PC-3 (cell line): Measurements from ENCODE around the gene FLNC. TPM values are rescaled to one million over a fixed set of nuclear protein-coding genes. Genes with fewer than 3 reads are reported as not detected.

Experiments used
- ATAC-seq: fragments of 200-7000 bp; cut with Tn5 transposase; 2 replicates; pipeline ENCODE4 v1.9.1; 2020; ENCODE audit warnings: mild to moderate bottlenecking, moderate library complexity
- BruUV-seq: library from RNA; stranded (reverse); fragments of 400-500 nt; replicated peaks from 2 replicates; lab custom pipeline; 2021; lab: Mats Ljungman, UMichigan
- CTCF ChIA-PET: fragments of 300-600 bp; sonication (Branson Sonifier 250); formaldehyde crosslinking; loops from one replicate; lab custom pipeline; 2022; ENCODE audit warnings: antibody characterized with exemption; lab: Charles Lee
- POLR2A ChIA-PET: fragments of 300-600 bp; sonication (Branson Sonifier 250); formaldehyde crosslinking; loops from one replicate; lab custom pipeline; 2022; ENCODE audit warnings: antibody characterized with exemption; ENCODE audit not compliant: unreplicated experiment; lab: Charles Lee
- DNase-seq: peaks from one replicate; pipeline ENCODE4 v3.0.0-alpha.2; 2015
- H2AFZ ChIP-seq: fragments of 300-600 bp; sonication (generic); 2 replicates; pipeline ENCODE4 v1.6.0; 2016; ENCODE audit warnings: antibody characterized with exemption, low read length
- H3F3A ChIP-seq: fragments of 300-600 bp; sonication (generic); one replicate; pipeline ENCODE4 v1.6.0; 2017; ENCODE audit warnings: antibody characterized with exemption, low read length, control low read depth, mild to moderate bottlenecking; ENCODE audit not compliant: unreplicated experiment
- H3K27ac ChIP-seq: fragments of 300-600 bp; sonication (generic); 2 replicates; pipeline ENCODE4 v1.5.1; 2016; ENCODE audit warnings: mild to moderate bottlenecking, low read length
- H3K27me3 ChIP-seq: fragments of 300-600 bp; sonication (generic); 2 replicates; pipeline ENCODE4 v1.6.1; 2016; ENCODE audit warnings: low read length, mixed read lengths
- H3K36me3 ChIP-seq: fragments of 300-600 bp; sonication (generic); 2 replicates; pipeline ENCODE4 v1.6.1; 2016; ENCODE audit warnings: low read depth, mixed run types, low read length, mixed read lengths
- H3K4me1 ChIP-seq: fragments of 300-600 bp; sonication (generic); 2 replicates; pipeline ENCODE4 v1.5.1; 2016; ENCODE audit warnings: low read length; ENCODE audit not compliant: insufficient read depth
- H3K4me2 ChIP-seq: fragments of 300-600 bp; sonication (generic); 2 replicates; pipeline ENCODE4 v1.6.0; 2016; ENCODE audit warnings: low read length
- H3K4me3 ChIP-seq: fragments of 300-600 bp; sonication (generic); 2 replicates; pipeline ENCODE4 v1.5.1; 2016; ENCODE audit warnings: mild to moderate bottlenecking, low read length, mixed read lengths
- H3K79me2 ChIP-seq: fragments of 300-600 bp; sonication (generic); 2 replicates; pipeline ENCODE4 v1.6.1; 2017; ENCODE audit warnings: low read length, mixed read lengths
- H3K9ac ChIP-seq: fragments of 300-600 bp; sonication (generic); 2 replicates; pipeline ENCODE4 v1.6.0; 2016; ENCODE audit warnings: mild to moderate bottlenecking, low read length
- H3K9me2 ChIP-seq: fragments of 300-600 bp; sonication (generic); replicated peaks from 2 replicates; pipeline ENCODE4 v1.6.1; 2016; ENCODE audit warnings: mixed run types, low read length, mixed read lengths
- H3K9me3 ChIP-seq: fragments of 300-600 bp; sonication (generic); 2 replicates; pipeline ENCODE4 v1.6.1; 2016; ENCODE audit warnings: low read length, mixed read lengths
- H4K20me1 ChIP-seq: fragments of 300-600 bp; sonication (generic); 2 replicates; pipeline ENCODE4 v1.6.1; 2016; ENCODE audit warnings: low read length, mixed read lengths
- EZH2 ChIP-seq: fragments of 300-600 bp; sonication (generic); IDR thresholded peaks from one replicate; pipeline ENCODE4 v1.6.1; 2017; ENCODE audit warnings: antibody characterized with exemption, mild to moderate bottlenecking, low read length; ENCODE audit not compliant: unreplicated experiment
- EZH2phosphoT487 ChIP-seq: fragments of 300-600 bp; sonication (generic); IDR thresholded peaks from 2 replicates; pipeline ENCODE4 v1.6.1; 2018; ENCODE audit warnings: mild to moderate bottlenecking, antibody characterized with exemption, low read length, borderline replicate concordance
- intact Hi-C: fragments of 100-400 bp; cut with micrococcal nuclease; formaldehyde crosslinking; loops from 2 replicates; pipeline ENCODE4 v1.9.0; 2023
- total RNA-seq: library from RNA; depleted of rRNA; stranded (reverse); fragments of >200 nt; gene quantifications from 2 replicates; pipeline ENCODE4 v1.2.3, GENCODE V29; 2014; rRNA removed
- TF ChIP-seq, protein P1 (sequence below): fragments of 300-600 bp; sonication (generic); conservative IDR thresholded peaks from 2 replicates; pipeline ENCODE4 v1.5.1; 2017; ENCODE audit warnings: antibody characterized with exemption, low read depth, mild to moderate bottlenecking, low read length

The FLNC gene
- total RNA-seq, 1 experiment from 2014 or later = 88.7 TPM

DNA sequence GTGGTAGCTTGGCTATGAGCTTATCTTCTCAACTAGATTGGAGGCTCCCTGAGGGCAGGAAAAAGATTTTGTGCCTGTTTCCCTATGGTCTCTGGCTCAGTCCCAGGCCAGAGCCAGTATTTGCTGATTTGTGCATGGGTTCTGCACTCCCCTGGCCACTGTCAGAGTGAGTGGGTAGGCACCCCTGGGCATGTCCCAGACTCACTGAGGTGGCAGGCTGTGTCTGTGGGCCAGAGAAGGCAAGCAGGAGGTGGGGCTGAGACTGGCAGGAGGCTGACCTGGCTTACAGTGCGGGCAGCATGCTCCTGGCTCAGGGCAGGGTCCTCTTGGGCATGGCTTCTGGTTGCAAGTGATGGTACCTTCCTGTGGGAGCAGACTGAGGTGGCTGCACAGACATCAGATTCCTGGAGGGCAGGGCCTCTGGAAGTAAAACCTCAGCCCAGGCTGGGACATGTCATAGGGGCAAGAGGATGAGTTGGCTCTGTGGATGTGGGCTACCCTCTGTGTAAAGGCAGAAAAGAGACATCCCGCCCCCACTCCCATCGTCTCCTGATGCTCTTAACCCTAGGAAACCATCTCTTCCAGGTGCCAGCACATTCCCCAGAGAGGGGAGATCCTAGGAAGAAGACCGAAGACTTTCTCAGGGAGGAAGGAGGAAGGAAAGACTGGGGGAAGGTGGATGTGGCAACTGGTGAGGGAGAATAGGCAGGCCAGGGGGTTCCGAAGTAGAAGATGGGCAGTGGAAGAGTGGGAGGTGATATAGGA is 76.0 kb downstream of the FLNC start:
- intact Hi-C loops = no loop called here
- Histone ChIP-seq H3K4me1 (peaks cover 11% of the 10 kb centered on the region; the same call in 1 of the 2 replicates), H3K4me3 (no peak overlapping the region), H3K27ac (no peak overlapping the region), H3K27me3 (no peaks in the 10 kb centered on the region), H3K9ac (no peak overlapping the region), H3K79me2 (no peaks in the 10 kb centered on the region), H2AFZ (no peak overlapping the region), H3K9me2 (no peaks in the 10 kb centered on the region), H3K4me2 (no peak overlapping the region), H4K20me1 (no peaks in the 10 kb centered on the region), H3F3A (no peaks in the 10 kb centered on the region), H3K9me3 (no peaks in the 10 kb centered on the region), H3K36me3 (no peaks in the 10 kb centered on the region)
- DNase-seq (no peak), ATAC-seq (no peak)
- ChIA-PET CTCF (no interaction called here), POLR2A (no interaction called here)
- no peak for TF ChIP-seq EZH2
- TF ChIP-seq, protein P1, sequence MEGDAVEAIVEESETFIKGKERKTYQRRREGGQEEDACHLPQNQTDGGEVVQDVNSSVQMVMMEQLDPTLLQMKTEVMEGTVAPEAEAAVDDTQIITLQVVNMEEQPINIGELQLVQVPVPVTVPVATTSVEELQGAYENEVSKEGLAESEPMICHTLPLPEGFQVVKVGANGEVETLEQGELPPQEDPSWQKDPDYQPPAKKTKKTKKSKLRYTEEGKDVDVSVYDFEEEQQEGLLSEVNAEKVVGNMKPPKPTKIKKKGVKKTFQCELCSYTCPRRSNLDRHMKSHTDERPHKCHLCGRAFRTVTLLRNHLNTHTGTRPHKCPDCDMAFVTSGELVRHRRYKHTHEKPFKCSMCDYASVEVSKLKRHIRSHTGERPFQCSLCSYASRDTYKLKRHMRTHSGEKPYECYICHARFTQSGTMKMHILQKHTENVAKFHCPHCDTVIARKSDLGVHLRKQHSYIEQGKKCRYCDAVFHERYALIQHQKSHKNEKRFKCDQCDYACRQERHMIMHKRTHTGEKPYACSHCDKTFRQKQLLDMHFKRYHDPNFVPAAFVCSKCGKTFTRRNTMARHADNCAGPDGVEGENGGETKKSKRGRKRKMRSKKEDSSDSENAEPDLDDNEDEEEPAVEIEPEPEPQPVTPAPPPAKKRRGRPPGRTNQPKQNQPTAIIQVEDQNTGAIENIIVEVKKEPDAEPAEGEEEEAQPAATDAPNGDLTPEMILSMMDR = no peak
- no peak for TF ChIP-seq EZH2phosphoT487
- no TSS peak for BruUV-seq

DNA sequence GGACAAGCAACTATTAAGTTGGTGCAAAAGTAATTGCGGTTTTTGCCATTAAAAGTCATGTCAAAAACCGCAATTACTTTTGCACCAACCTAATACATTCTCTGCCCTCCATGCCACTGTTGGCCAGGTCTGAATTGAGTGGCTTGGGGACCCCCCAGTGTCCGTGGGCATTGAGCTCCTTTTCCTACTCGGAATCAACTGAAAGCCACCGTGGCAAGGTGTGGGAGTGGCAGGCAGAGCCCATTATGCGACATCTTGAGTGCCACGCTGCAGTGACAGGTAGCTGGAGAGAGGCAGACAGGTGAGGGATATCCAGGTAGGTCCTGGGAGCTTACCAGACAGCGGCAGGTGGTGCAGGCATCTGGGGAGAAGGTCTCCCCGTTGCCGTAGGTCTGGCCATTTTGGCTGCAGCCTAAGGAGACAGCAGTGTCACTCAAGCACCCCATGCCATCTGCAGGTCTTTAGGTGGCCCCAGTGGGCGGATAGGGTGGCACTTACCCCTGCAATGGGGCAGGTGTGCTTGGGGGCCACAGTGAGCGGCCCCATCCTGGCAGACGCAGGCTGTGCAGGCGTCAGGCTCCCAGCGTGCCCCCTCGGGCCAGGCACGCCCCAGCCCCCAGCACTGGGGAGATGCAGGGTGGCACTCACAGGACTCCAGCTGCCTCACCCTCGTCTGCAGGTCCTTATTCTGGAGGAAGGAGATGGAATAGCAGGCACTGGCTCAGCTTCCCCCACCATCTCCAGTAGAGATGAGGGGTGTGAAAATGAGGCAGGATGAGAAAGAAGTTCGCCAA is 76.8 kb downstream of the FLNC start:
- ChIA-PET POLR2A (no interaction called here), CTCF (no interaction called here)
- Histone ChIP-seq H3K9ac (no peak overlapping the region), H3K27me3 (no peaks in the 10 kb centered on the region), H4K20me1 (no peaks in the 10 kb centered on the region), H3K9me3 (no peaks in the 10 kb centered on the region), H3F3A (no peaks in the 10 kb centered on the region), H3K36me3 (no peaks in the 10 kb centered on the region), H3K27ac (no peak overlapping the region), H3K9me2 (no peaks in the 10 kb centered on the region), H2AFZ (no peak overlapping the region), H3K4me1 (peaks cover 11% of the 10 kb centered on the region; the same call in 1 of the 2 replicates), H3K4me3 (no peak overlapping the region), H3K79me2 (no peaks in the 10 kb centered on the region), H3K4me2 (no peak overlapping the region)
- no peak for DNase-seq
- no peak for ATAC-seq
- BruUV-seq = no TSS peak
- TF ChIP-seq, protein P1 = no peak
- TF ChIP-seq EZH2 (no peak), EZH2phosphoT487 (no peak)
- intact Hi-C loops = no loop called here

Other genes with a start within 250 kb of the FLNC start
- 0.91 and 3.6 TPM in 2 replicates for gene GARIN1A, start 158.1 kb upstream of the FLNC start, total RNA-seq
- 169 and 205 TPM in 2 replicates for gene CALU, start 91.0 kb upstream of the FLNC start, total RNA-seq
- not detected in 2 replicates for gene OPN1SW, start 54.6 kb upstream of the FLNC start, total RNA-seq
- gene CCDC136, start 38.4 kb upstream of the FLNC start, total RNA-seq = 9.8 and 10.5 TPM in 2 replicates
- gene ATP6V1F, start 32.5 kb downstream of the FLNC start, total RNA-seq = 129 and 131 TPM in 2 replicates
- 3.2 and 3.4 TPM in 2 replicates for gene KCP, start 80.3 kb downstream of the FLNC start, total RNA-seq
- gene IRF5, start 107.5 kb downstream of the FLNC start, total RNA-seq = 12.2 and 15.3 TPM in 2 replicates
- gene TNPO3, start 224.7 kb downstream of the FLNC start, total RNA-seq = 55.9 and 57.3 TPM in 2 replicates